Urothelium cell line (cell line): ENCODE results near the gene TNFSF18.
"Not testable (repeated sequence)": the region's sequence is repeated elsewhere in the genome, so short reads cannot be mapped to it uniquely, and the experiment has no call there.

Source experiments
- DNase-seq: peaks from one replicate; pipeline ENCODE4 v3.0.0; 2011; ENCODE audit warnings: low spot score, mixed read lengths
- FAIRE-seq: peaks from 2 replicates; lab custom pipeline; 2011; peaks lifted over from hg19 to GRCh38; lab: Jason Lieb, UNC

The TNFSF18 gene, protein sequence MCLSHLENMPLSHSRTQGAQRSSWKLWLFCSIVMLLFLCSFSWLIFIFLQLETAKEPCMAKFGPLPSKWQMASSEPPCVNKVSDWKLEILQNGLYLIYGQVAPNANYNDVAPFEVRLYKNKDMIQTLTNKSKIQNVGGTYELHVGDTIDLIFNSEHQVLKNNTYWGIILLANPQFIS

DNA sequence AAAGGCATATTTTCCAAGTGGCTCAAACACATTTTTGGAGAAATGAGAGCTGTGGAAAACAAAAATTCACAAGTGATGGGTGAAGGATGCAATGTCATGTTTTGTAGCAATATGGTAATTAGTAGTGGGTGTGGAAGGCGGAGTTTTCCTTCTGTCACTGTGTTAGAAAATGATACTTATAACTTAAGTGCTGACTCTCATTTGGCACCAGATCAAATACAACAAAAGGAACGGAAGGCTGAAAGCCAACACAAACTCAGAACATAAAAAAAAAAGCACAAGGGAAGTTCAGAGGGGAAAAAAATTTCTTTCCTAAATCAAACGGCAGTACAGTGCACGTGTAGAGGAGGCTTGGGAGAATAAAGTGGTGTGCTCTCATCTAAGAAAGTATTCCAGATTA is at the start of gene TNFSF18:
TSS of gene TNFSF18 (minus strand) at position 77 of the 400 bp plus-strand sequence. CDS start at position 32, 45 bp downstream.
- no peak for DNase-seq
- no peak for FAIRE-seq

DNA sequence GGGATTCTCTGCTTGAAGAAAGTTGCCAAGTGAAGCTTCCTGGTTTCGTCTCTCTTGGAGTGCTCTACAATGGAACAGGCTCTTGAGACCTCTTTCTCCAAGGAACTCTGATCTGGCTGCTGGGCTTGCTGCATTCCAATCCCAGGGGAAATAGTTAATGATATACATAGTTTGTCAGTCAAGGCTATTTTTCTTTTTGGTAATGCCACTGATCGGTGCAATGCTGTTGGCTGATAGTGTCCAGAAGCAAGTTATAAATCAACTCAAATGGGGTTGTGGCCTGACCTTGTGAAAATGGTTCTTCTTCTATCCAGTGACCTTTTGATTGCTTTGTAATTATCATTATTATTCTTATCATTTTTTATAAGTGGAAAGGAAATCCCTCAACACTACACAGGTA is 48.4 kb upstream of the TNFSF18 start:
- FAIRE-seq = no peak
- DNase-seq = no peak

DNA sequence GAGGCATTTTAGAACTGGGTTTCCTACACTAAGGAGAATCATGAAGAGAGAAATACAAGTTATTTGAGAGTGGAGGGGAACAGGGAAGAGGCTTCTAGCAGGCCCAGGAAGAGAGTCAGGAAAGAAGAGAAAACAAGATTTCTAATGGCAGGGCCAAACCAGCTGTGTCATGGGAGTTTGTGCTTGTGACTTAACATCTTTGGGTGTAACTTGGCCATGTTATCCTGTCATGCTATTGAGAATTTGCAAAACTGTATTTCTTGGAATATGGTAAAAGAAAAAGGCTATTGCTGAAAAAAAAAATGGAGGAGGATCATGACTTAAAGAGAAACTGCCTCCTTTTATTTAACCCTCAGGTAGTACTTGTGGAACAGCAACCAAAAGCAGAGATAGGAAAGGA is 47.4 kb upstream of the TNFSF18 start:
- DNase-seq = no peak
- no peak for FAIRE-seq

DNA sequence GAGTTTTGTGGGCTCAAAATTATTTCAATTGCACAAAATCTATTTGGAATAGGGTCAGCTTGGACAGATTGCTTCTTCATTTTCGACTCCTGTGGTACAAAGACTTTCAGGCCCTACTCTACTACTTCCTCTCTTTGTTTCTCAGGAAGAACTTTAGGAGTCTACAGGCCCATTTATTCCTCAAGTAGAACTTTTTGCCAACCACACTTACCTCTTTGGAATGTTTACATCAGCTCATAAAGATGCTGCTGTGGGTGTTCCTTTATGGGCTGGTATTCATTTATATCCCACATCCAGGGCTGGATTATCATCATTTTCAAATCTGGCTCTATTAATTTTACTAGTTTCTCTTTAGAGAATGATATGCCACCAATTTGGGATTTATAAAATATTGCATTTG is 46.3 kb upstream of the TNFSF18 start:
- DNase-seq = no peak
- no peak for FAIRE-seq

DNA sequence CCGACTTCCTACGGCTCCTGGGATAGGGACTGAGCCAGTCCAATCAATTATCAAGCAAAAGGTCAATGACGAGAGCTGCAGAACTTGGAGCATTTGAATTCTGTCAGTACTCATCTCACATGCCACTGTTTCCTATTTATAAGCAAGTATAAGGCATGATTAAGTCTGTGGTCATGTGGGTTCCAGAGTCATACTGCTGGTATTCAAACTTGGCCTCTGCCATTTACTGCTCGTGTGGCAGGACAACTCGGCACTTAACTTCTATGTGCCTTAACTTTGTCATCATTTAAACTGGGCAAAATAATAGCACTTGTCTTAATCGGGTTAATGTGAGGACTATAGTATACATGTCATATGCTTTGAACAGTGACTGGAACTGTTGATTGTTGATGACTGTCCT is 44.9 kb upstream of the TNFSF18 start:
- no peak for FAIRE-seq

DNA sequence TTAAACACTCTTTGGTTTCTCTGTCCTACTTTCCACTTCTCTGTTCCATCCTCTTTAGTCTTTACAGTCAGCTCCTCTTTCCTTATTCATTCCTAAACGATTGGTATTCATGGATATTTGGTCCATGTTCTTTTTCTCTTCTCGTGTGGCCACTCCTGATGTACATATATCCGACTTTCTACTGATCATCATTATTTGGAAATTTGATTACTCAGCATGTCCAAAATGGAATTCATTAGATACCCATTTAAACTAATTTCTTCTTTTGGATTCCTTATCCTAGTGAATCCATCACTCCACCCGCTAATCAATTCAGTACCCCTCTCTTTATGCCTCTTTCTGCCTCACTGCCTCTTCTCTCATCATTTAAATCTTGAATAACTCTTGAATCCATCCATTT is 43.8 kb upstream of the TNFSF18 start:
- FAIRE-seq = no peak
- no peak for DNase-seq

More for the DNA sequence above, 44.9 kb upstream of the TNFSF18 start:
- DNase-seq = peak; percentile 35

DNA sequence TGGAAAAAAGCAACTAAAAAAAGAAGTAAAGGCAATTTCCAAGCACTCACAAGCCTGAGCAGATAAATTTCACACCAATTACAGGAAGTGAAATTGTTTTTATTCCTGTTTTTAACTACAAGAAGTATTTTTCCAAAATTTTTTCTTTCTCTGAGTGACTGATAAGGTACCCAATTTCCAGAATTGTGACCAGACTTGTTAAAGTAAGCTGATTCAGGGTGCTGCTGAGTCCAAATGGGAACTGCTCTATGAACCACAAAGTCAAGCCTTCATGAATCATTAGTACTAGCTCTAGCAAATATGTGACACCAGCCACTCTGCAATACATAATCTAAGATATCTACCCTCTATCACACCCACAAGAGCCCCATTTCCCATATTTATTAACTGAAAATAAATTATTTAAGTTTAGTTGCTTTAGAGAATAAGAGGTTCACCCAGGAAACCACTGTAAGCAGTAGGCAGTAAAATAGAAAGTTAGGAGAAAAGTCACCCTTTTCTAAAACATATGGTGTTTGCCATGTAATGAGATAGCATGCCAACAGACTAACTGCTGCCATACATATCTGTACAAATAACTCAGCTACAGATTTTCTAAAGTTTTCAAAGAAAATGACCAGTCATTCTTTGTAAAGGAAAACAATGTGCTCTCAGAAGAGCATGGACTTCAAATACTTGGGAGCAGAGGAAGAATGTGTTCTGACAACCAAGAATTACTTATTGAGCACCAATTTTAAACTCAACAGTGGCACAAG is 43.1 kb upstream of the TNFSF18 start:
- DNase-seq (no peak), FAIRE-seq (no peak)

DNA sequence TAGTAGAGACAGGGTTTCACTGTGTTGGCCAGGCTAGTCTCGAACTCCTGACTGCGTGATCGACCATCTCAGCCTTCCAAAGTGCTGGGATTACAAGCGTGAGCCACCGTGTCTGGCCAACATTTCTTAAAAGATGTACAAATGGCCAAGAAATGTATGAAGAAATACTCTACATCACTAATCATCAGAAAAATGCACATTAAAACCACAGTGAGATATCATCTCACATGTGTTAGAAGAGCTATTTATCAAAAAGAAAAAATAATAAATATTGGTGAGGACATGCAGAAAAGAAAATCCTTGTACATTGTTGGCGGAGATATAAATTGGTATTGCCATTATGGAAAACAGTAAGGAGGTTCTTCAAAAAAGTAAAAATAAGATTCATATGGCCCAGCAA is 33.6 kb upstream of the TNFSF18 start:
- no peak for DNase-seq
- FAIRE-seq = no peak

DNA sequence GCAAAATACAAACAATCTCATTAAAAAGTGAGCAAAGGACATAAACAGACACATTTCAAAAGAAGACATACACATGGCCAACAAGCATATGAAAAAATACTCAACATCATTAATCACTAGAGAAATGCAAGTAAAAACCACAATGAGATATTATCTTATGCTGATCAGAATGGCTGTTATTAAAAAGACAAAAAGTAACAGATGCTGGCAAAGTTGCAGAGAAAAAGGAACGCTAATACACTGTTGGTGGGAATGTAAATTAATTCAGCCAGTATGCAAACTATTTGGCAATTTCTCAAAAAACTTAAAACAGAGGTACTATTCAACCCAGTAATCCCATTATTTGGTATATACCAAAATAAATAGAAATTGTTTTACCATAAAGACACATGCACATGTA is 32.2 kb upstream of the TNFSF18 start:
- FAIRE-seq = no peak
- no peak for DNase-seq

DNA sequence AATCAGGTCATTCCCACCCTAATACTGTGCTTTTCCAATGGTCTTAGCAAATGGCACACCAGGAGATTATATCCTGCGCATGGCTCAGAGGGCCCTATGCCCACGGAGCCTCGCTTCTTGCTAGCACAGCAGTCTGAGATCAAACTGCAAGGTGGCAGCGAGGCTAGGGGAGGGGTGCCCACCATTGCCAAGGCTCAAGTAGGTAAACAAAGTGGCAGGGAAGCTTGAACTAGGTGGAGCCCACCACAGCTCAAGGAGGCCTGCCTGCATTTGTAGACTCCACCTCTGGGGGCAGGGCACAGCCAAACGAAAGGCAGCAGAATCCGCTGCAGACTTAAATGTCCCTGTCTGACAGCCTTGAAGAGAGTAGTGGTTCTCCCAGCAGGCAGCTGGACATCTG is 23.5 kb upstream of the TNFSF18 start:
- FAIRE-seq = not testable (repeated sequence)

DNA sequence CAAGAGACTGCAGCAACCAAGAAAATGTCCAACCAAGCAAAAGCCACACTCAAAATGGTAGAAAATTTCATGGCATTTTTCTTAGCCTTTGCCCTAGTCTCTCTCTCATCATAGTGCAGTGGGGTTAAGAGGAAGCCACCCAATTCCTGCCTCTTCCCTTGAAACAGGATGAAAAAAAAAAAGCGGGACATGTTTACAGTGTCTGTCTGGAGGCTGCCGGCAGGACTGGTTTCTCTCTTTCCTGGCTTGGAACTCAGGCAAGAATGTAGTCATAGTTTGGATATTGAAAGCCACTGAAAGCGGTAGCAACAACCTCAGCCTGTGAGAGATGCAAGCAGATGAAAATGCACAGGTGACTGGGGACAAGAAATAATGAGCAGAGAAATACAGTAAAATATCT is 13.3 kb upstream of the TNFSF18 start:
- FAIRE-seq (no peak), DNase-seq (no peak)

More for the DNA sequence above, 23.5 kb upstream of the TNFSF18 start:
- DNase-seq = not testable (repeated sequence)

DNA sequence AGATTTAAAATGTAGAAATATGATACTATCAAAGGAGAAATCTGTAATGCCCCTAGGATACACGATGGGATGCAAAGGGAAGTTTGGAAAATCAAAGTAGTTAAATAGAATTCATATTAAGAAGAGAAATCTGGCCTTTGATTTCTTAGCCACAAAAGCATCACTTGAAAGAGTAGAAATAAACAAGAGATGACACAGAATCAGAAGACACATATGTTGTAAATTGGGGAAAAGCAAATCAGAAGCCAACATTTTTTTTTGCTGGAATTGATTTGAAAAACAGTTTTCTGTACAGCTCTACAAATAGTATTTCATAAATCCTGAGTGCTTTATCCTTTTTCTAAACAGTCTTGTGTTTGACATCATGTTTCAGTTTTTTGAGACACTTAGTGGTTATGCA is 12.4 kb upstream of the TNFSF18 start:
- no peak for DNase-seq
- FAIRE-seq = no peak

DNA sequence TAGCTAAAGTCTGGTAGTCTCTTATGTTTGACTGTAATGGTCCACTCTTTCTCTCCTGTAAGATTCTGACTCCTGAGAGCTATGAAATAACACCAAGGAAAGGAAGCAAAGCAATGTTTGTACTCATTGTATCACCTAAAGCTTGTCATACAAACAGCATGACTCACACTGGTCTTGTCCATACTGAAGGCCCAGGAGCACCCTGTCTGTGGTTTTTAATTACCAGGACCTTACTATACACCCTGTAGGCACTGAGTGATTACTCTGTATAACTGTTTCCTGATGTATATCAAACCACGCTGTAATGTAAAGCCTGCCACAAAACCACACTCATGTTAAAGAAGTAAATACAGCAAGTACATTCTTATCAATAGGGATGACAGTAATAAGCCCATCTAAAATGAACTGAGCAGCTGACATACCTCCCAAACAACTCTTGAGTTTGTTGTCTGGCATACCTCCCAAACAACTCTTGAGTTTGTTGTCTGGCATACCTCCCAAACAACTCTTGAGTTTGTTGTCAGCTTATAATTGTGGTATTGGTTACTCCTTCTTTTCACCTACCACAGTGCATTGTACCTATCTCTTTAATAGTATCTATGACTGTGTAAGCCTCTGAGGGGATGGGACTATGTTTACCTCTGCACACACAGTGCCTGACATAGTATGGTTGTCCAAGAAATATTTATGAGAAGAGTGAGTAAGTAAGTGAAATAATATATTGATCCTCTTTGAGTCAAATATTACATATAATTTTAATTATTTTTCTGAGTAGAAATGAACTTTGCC is 11.6 kb upstream of the TNFSF18 start:
- FAIRE-seq = peak; percentile 30

DNA sequence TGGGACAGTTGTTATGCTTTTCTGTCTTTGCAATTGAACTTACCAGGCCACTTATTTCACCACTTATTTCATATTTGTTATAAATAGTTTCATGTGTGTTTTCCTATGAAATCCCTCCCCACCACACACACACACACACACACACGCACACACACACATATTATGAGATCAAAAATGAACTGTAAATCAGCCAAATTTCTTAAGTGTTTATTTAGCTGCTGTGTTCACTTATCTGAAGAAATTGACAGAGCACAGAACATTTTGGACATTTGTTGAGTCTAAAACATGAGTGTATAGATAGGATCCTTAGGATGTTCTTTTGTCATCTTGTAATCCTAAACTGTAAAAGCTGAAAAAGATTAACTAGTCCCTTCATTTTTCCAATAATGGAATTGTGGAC is 7.8 kb upstream of the TNFSF18 start:
- DNase-seq (no peak), FAIRE-seq (no peak)

More for the DNA sequence above, 11.6 kb upstream of the TNFSF18 start:
- peak; percentile 64 for DNase-seq

DNA sequence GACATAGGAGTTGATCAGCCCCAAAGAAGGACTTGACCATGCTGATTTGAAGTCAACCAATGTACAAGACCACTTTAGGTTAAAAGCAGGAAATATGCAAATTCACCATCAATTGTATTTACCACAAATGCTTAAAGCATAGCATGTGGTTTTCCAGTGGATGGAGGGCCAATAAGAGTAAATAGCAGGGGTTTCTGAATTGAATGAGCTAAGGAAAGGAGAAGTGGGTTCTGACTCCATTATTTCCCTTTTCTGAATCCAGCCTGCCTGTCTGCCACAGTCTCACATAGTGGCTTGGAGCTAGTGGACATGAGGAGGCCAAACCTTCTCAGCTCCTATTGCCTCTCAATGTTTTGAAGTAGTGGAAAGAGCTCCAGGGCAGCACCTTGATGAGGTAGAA is 7.2 kb upstream of the TNFSF18 start:
- FAIRE-seq (no peak), DNase-seq (no peak)

DNA sequence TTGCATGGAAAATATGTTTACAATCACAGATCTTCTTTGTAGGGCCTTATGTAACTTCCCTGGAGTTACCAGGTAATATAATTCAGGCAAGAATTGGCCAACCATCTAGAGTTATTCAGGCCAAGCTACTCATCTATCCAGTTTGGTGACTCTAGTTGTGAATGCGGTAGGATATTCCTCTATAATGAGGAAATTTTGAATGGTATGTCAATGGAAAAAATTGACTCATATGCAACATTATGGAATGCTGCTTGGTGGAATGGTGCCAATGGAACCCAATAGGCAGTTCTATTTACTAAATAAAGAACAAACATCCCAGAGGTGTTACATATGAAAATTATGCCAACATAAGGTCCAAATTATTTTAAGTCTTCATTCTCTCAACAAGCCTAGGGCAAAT is 5.6 kb upstream of the TNFSF18 start:
- FAIRE-seq (no peak), DNase-seq (no peak)

DNA sequence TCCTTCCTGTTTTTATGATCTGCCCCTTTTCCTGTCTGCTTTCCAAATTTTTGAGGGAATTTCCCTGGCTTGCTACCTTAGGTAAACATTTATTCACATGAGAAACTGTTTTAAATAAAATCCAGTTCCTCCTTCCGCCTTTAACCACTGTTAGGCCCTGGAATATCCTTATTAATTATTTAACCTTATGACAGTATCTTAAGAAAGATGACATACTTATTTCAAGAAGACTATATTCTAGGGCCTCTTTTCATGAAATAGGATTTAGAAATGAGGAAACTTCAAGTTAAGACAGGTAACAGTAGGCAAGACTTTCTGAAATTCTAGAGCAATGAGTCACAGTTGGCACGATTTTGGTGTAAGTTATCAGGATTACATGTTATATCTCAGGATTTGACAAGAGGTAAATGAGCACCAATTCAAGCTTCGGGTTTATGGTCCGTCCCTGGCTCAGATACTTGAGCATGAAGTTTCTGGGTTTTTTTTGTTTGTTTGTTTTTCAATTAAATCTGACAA is 2.0 kb upstream of the TNFSF18 start:
- no peak for FAIRE-seq
- peak; percentile 9 for DNase-seq

DNA sequence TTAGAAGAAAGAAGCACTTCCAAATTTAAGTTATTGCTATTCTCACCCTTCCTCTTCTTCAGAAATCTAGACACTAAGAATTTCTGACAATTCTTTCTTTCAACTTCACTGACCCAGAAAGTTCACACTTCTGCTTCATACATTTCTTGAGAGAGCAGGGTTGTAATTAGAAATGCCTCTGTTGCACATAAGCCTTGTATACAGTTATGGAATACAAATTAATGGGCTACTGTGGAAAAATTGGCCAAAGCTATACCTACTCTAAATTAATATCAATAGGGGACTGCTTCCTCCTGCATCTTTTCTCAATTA is 1.5 kb downstream of the TNFSF18 start:
- FAIRE-seq (no peak), DNase-seq (no peak)

DNA sequence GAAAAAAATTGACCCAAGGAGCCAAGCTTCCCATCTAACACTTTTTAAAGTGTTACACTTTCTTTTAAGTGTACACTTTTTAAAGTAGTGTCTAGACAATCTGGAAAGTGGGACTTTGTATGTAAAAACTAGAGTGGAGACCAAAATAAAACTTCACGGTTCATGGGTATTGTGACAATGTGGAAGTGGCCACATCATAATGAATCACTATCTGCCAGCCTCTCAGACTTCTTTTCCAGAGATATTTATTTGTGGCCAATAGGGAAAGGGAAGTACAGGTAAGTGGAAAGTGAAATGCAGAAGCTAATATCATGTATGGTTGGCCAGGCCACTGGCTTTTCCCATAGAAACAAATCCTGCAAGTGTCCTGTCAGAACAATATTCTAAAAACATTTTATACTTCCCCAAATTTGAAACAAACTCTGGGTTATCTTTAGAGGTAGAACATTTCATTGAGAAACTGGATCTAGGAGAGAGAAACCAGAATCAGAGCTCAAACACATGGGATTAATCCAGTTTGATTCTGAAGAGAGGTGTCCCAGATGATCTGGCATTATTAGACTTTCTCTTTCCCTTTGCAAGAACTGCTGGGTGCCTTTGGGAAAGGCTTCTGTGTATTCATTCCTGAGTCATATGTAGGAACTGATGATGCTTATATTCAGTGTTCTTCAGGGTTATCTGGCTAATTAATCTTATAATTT is 2.0 kb downstream of the TNFSF18 start:
- no peak for FAIRE-seq

DNA sequence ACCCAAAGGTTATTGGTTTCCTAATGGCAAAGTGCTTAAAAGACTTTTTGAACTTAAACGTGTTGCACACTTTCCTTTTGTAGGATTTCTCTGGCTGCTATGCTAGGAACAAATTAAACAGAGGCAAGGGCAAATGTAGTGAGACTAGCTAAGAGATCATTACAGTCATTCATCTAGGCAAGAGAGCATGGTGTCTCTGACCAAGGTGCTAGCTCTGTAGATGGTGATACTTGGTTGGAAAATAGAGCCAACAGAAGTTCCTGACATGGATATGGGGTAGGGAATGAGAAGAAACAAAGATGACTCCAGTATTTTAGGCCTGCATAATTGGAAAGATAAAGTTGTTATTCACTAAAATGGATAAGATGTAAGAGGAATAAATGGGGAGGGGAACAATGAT is 6.1 kb downstream of the TNFSF18 start:
- no peak for FAIRE-seq
- no peak for DNase-seq

More for the DNA sequence above, 2.0 kb downstream of the TNFSF18 start:
- no peak for DNase-seq

DNA sequence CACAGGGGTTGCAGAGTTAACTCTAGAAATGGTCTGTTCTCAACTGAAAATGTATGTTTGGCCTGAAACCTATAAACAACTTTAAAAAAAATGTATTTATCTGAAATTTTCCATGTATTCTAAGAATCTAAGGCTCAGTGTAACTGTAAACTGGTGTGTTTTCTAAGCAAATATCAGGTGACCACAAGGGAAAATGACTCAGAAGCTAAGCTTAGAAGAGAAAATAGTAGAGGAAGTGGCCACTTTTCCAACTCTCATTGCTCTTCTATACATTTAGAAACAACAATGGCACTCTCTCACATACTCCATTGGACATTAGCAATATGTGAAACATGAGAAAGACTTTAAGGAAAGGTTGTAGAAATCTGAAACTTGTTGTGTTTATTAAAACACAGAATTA is 7.5 kb downstream of the TNFSF18 start:
- FAIRE-seq (no peak), DNase-seq (peak; percentile 26)
